GM12873 (cell line): ENCODE measurements around the gene TRAPPC14.

Source experiments
- TF ChIP-seq, protein P1 (sequence below): IDR thresholded peaks from 2 replicates; pipeline ENCODE4 v1.5.1; 2012; ENCODE audit warnings: low read depth, mild to moderate bottlenecking, moderate library complexity, low read length, control low read depth; ENCODE audit not compliant: insufficient read depth; ENCODE audit errors: missing control alignments

The TRAPPC14 gene

DNA sequence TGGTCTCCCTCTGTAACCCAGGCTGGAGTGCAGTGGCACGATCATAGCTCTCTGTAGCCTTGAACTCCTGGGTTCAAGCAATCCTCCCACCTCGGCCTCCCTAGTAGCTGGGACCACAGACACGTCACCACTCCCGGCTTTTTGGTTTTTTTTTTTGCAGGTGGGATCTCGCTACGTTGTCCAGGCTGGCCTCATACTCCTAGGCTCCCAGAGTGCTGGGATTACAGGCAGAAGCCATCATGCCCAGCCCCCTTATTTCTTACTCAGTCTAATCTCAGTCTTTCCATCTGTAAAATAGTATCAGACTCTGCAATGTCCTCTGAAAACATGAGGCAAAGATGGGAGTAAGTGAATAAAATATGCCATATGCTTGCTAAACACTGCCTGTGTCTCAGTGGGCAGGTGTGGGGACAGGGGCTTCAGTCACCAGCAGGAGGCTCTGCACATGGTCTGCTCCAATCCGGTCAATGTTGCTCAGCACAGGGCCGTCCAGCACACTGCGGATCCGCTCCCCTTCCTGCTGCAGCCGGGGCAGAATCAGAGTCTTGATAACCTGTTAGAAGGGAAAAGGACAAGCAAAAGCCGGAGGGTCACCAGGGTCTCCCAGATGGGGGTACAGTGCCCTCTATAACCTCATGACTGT, 48.9 kb downstream of the TRAPPC14 start:
- TF ChIP-seq, protein P1, sequence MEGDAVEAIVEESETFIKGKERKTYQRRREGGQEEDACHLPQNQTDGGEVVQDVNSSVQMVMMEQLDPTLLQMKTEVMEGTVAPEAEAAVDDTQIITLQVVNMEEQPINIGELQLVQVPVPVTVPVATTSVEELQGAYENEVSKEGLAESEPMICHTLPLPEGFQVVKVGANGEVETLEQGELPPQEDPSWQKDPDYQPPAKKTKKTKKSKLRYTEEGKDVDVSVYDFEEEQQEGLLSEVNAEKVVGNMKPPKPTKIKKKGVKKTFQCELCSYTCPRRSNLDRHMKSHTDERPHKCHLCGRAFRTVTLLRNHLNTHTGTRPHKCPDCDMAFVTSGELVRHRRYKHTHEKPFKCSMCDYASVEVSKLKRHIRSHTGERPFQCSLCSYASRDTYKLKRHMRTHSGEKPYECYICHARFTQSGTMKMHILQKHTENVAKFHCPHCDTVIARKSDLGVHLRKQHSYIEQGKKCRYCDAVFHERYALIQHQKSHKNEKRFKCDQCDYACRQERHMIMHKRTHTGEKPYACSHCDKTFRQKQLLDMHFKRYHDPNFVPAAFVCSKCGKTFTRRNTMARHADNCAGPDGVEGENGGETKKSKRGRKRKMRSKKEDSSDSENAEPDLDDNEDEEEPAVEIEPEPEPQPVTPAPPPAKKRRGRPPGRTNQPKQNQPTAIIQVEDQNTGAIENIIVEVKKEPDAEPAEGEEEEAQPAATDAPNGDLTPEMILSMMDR = no peak

DNA sequence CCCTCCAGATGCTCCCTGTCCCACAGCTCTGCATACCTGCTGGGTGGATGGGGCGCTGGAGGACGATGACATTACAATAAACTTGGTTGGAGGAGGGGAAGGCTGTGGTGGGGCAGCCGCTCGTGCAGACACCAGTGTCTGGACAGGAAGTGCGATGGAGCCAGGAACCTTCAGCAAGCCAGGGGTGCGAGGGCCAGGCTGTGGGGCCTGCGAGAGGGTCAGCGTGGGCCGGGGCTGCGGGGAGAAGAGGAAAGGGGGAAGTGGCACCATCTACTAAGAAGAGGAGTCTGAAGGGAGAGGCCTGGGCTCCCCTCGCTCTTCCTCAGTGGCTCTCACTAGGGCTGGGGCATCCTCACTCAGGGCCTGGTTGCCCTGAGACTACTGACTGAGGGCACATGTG, 50.6 kb downstream of the TRAPPC14 start:
- TF ChIP-seq, protein P1 = no peak

DNA sequence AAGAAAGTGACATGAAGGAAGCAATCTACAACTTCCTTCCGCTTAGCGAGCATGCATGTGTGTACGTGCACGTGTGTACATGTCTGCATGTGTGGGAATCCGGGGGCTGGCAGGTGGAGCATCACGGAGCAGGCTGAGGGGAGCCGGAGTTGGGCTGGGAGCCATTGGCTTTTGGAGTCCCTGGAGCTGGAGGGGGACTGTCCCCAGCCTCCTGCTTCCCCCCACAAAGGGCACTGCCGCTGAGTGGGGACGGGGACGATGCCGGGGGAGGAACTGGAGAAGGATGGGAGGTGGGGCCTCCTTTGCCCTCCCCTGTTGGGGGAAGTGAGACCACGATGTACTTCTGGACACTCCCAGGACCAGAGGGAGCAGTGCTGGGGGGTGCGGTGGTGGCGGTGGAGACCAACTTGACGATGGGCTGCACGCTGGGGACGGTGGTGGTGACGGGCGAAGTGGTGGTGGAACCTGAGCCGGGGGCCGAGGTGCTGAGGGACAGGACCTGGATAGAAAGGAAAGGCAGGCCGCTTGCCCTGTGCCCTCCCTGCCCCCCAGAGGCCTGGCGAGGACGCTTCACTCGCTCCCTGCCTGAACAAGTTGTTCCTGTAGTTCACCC, 51.3 kb downstream of the TRAPPC14 start:
- TF ChIP-seq, protein P1 = no peak

DNA sequence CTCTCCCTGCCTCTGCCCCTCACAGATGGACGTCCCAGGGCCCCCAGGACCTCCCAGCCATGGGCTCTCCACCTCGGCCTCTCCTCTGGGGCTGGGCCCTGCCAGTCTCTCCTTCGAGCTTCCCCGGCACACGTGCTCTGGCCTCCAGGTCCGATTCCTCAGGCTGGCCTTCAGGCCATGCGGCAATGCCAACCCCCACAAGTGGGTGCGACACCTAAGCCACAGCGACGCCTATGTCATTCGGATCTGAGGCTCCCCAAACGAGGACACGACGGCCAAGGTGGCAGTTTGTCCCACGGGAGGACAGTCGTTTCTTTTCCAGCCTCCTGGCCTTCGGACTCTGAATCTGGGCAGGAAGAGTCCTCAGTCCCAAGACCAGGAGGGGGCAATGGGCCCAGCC, 51.9 kb downstream of the TRAPPC14 start:
- TF ChIP-seq, protein P1 = no peak

DNA sequence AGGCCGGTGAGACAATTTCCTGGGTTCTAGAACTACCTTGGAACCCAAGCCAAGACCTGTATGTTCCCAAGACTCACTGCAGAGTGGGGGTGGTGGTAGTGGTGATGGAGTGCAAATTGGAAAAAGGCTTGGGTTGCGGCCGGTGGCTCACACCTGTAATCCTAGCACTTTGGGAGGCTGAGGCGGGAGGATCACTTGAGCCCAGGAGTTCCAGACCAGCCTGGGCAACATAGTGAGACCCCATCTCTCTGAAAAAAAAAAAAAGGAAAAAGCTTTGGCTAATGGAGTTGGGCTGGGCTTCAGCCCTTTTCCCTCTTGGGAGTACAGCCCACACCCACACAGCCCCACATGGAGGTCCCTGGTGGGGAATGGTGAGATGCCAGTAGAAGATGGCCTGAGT, 53.0 kb downstream of the TRAPPC14 start:
- TF ChIP-seq, protein P1 = no peak
